Cerebellar cortex (tissue), 1 donor: Measurements from ENCODE around the gene FGF21.

Experiments used
- DNase-seq: peaks from one replicate; pipeline ENCODE4 v3.0.0-alpha.2; 2015; ENCODE audit warnings: low spot score

Gene FGF21

DNA sequence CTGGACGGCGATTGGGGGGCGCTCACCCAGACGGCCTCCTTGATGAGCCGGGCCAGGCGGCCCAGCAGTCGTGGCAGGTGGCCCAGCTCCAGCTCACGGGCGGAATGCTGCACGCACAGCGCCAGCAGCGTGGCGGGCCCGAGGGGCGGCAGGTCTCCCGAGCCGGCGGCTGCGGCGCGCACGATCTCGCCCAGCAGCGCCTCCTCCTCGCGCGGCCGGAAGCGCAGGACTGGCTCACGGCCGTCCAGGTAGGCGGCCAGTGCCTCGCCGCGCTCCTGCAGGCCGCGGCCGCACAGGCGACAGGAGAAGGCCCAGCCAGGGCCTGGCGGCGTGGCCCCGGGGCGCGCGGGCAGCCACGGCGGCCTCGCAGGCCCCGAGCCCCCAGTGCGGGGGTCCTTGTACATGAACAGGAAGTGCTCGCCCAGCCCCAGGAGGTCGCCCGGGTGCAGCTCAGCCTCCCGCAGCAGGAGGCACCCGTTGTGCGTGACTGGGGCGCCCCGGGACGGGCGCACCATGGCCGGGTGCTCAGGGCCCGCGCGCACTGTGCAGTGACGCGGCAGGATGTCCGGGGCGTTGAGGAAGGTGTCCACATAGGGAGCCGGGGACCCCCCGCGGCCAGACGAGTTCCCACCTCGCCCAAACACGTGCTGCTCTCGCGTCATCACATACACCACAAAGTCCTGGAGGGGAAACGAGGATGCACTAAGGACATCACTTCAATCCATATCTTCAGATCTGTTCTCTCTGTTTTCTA is 26.2 kb upstream of the FGF21 start:
- no peak for DNase-seq

DNA sequence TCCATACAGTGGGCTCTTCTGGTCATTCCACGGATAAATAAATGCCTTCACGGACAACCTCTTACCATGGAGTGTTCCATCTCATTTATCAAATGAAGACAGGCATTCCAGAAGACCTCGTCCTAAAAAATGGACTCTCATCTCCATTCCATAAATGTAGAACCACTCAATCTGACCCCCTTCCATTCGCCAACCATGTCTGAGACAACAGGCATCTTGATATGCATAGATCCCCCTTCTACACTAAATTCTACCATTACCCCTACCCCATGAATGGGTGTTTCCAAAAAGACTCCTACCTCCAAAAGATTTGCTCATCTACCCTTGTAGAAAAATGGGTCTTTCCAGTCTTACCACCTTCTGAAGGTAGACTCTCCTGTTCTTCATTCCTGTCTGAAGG is 23.9 kb upstream of the FGF21 start:
- no peak for DNase-seq

DNA sequence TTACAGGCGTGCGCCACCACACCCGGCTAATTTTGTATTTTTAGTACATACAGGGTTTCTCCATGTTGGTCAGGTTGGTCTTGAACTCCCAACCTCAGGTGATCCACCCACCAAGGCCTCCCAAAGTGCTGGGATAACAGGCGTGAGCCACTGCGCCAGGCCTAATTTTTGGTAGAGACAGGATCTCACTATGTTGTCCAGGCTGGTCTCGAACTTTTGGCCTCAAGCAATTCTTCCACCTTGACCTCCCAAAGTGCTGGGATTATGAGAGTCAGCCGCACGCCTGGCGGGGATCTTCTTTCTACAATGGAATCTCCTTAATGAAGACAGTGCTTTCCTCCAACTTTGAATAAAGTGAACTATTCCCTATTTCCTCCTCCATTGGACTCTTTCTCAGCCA is 20.7 kb upstream of the FGF21 start:
- DNase-seq = no peak

DNA sequence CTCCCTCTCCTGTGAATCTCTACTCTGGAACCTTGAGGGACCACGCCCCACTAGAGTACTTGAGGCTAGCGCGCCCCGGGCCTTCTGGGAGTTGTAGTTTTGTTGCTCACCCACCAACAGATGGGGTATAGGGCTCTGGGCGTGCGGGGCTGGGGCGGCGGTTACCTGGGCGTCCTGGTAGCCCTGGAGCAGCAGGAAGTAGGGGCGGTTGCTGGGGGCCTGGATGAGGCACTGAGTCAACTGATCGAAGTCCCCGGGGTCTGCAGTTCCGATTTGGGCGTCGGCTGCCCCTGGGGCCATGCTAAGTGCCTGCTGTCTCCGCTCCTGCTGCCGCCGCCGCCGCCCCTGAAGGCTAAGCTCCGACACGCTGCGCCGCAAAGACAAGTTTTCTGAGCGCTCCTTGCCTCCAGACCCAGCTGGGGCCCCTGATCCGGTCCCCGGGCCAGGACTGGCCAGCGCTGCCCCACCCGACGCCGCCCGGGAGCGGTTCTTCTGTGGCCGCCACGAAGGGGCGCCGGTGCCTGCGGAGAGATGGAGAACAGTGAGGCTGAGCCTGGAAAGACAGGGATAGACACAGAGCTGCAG is 20.2 kb upstream of the FGF21 start:
- peak; percentile 65 for DNase-seq

DNA sequence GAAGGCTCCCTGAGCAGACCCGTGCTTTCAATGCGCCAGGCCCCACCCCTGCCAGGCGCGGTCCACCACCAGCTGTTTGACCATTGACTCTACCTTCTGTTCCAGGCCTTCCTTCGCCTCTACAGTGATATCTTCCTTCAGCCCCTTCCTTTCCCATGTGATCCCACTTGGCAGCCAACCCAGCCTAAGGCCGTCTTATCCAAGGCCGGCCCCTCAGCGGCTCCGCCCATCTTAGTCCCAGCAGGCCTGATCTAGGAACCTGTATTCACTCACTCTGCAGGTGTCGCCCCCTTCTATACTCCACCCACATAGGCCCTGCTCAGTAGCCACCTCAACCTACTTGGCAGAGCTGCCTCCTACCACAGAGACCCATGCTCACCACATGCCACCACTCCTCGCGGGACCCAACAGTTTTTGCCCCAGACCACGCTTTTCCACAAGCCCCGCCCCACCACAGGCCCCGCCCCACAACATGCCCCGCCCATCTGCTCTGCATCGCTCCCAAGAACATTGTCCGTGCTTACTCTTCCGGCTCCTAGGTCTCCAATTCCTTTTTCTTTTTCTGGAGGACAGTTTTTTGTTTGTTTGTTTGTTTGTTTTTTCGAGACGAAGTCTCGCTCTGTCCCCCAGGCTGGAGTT is 17.8 kb upstream of the FGF21 start:
- DNase-seq = peak; percentile 60

DNA sequence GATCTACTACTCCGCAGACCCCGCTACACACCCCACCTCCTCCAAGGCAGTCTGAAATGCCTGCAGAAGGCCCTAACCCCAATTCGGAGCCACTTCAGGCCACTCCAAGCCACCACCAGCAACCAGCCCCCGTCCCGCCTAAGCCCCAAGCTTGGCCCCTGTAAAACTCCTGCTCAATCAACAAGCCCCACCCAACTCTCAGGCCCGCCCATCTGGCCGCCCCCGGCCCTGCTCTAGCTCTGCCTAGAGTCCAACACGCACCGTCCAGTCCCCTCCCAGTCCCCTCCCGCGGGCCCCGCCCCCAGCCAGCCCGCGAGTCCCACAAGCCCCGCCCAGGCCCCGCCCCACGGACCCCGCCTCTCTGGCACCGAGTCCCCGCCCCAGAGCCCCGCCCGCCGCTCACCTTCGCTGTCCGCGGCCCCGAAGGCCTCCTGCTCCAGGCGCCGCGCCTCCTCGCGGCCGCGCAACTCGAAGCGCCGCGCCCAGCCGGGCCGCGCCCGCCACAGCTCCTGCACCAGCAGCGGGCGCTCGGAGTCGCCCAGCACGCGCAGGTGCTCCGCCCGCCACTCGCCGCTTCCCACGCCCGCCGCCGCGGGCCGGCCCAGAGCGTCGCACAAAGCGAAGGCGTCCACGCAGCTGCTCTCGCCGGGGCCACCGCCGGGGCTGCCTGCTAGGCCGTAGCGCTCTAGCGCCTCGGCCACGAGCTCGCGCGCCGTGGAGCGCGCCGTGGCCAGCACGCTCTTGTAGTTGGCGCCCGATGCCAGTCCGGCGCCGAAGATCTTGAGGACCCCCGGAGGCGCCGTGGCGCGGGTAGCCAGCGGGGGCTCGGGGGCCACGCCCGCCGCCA is 16.5 kb upstream of the FGF21 start:
- DNase-seq = peak; percentile 93

DNA sequence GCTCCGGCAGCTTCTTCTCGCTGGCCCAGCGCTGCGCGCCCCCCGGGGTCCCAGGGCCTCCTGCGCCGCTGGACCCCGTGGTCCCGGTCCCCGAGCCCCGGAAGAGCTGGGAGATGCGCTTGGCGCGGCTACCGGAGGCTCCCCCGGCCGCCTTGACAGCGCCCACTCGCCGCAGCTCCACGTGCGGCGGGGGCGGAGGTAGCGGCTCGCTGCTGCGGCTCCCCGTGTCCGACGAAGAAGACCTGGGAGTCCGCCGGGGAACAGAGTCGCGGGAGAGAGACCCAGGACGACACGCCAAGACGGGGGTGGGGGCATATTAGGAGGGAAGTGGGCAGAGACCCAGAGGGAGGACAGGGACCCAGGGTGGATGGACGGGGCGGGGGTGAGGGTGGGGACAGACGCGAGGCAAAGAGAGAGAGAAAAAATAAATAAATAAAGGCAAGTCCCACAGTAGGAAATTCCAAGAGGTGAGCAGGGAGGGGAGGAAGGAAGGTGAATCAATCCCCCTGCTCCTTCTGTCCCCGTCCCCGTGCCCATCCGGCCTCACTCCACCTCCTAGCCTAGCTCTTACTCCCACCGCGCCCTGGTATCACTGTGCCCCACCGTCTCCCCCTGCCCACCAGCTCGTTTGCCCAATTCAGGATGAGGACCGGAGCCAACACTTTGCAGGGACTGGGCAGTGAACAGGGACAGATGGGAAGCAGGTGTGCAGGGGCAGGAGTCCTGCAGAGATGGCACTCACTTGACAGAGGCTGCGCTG is 15.7 kb upstream of the FGF21 start:
- DNase-seq = peak; percentile 55

DNA sequence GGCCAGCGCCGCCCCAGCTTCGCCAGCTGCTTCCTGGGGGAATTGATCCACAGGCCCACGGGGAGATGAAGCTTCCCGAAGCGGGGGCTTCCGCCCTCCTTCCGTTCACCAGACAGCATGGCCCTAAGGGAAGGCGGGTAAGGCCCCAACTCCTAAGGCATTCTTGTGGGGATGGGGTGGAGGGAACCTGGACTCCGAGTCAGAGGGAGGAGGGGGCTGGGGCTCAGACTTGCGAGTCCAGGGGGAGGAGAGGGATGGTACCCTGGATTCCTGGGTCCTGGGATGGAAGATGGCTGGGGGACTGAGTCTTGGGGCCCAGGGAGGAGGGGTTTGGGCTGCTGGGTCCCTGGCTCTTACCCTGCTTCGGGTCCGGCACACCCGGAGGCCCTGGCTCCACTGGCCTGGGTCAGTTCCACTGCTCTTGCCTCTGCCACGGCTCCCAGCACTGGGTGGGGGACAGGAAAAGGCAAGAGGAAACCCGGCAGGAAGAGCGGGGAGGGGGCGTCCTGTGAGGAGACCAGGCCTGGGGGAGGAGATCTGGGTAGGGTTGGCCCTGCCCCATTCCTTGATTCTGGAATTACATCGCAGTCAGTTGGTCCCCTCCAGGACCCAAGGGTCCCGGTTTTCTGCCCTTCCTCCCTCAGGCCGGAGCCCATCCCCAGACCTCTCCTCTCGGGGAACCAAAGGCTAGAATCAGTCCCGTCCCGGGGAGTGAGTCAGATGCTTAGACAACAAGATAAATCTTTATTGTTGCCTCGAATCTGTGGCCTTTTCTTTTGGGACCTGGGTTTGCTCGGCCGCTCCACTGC is 15.0 kb upstream of the FGF21 start, which contains the start of gene RASIP1:
Gene RASIP1, minus strand, starts transcription at position 447 of the 809 bp plus-strand sequence. Its CDS starts 328 bp downstream, at position 119.
- DNase-seq = peak; percentile 20

DNA sequence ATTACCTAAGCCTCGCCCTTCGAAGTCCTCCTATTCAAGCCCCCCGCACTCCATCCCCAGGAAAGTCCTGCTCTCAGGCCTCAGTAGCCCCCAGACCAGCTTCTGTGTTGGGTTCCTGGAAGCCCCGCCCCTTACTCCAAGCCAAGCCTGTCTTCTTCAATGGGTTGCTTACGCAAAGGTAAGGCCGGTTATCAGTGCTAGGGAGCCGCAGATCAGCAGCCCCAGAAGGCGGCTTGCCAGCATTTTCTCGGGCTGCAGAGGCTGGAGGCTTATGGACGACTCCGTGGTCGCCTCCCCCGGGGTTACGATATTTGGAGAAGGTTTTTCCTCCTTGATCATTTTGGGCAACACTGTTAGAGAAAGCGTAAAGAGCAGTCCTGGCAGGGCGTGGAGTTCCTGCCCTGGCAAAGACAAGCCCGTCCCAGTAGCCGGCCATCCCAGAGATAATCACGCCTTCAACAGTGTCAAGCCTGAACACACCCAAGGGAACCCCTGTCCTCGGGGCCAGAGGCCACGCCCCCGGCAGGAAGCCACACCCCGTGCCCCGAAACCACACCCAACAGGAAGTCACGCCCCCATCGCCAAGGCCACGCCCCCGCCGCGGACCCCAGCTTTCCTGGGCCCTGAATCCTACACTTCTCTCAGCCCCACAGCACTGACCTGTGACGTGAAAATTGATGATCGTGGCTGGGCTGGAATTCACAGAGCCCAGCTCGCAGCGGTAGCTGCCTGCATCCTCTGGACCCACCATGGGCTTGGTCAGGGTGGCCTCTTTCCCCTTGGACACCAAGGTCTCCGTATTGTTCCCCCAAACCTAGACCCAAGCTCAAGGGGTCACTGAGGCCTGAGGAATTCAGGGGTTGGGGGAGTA is 14.0 kb upstream of the FGF21 start:
- peak; percentile 60 for DNase-seq

DNA sequence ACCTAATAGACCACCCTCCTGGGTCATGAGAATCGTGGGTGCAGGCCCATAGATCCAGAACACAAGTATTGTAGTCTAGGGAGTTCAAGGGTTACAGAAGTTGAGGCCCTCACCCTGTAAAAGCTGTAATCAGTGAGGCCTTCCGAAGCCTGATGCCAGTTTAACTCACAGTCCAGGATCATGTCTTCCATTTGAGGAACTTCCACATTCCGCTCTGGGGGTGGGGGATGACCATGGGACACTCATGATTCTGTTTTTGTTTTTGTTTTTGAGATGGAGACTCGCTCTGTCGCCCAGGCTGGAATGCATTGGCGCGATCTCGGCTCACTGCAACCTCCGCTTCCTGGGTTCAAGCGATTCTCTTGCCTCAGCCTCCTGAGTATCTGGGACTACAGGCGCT is 13.2 kb upstream of the FGF21 start:
- no peak for DNase-seq

DNA sequence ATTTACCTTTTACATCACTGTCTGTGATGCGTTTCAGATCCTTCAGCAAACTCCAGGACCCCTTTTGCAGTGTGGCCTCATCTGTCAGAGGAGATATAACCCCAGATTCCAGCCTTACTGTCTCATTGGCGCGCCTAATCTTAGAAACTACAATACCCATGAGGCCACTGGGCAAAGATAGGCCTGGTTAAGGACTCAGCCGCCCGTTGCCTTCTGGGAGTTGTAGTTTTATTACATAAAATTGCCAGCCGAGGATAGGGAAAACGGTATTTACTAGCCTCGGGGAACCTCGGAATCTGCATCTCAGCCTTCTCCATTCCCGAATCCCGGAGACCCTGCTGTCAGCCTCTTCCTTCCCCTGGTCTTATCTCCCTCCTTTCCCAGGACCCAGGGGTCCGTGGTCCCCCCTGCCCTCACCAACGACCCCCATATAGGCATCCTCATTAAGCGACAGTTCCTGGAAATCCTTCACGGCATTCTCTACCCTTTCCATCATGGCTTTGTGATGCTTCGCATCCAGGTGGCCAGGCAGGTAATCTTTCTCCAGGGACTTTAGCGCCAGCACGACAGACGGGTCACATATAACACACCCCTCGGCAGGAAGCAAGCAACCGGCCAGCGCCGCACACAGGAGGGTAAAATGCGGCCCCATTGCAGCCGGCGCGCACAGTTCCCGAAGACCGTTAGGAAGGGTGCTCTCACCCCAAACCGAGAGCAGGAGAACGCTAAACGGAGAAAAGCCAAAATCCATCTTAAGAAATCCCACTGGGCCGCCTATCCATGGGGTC is 9.9 kb upstream of the FGF21 start:
- peak; percentile 95 for DNase-seq

DNA sequence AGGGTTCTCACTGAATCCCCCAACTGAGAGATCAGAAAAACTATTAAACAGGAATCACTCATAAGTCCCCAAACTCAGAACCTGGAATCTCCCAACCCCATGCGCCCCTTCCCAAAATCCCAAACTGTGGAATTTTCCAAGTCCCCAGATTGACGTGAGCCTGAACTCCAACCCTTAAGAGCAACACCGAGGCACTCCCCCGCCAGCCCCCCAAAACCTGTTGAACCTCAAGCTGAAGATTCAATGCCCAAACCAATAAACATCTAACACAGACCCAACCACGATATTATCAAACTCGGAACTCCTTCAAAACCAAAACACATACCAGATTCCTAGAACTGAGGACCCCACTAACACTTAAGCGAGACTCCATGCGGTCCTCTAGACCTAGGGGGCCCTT is 9.2 kb upstream of the FGF21 start:
- no peak for DNase-seq

DNA sequence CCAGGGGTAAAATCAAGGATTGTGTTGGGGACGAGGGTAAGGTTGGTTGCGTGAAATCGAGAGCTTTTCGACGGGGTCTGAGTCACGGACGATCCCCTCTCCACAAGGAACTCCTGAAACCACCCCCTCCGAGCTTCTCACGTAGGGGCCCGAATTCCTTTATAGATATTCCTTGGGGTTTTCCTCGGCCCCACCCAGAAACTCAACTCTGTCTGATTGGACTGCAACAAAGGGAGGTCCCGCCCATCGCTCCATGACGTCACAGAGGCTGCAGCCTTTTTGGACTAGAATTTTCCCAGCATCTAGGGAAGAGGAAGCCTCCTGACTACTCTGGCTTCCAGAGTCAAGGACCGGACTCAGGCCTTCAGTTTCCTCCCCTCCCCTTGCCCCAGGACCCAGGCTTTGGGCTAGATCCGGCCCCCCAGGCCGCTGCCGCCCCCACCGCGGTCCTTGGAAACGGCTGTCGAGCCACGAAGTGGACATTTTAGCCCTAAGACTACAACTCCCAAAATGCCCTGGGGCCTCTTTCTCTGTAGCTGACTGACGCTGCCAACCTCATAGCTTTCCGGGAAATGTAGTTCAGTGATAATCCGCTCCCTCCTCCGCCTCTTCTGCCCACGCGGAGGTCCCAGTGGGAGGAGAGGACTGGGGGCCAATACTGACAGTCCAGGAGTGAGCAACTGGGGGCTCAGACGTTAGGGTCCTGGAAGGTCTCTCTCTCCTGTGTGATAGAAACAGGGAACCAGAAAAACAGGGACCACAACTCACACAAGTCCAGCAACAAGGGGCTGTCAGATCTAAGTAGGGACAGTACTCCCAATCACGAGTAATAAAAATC is 8.4 kb upstream of the FGF21 start, which contains the start of gene IZUMO1:
Gene IZUMO1, minus strand, starts transcription at position 172 of the 838 bp plus-strand sequence. CDS start 1,050 bp downstream, outside the sequence.
- peak; percentile 97 for DNase-seq

DNA sequence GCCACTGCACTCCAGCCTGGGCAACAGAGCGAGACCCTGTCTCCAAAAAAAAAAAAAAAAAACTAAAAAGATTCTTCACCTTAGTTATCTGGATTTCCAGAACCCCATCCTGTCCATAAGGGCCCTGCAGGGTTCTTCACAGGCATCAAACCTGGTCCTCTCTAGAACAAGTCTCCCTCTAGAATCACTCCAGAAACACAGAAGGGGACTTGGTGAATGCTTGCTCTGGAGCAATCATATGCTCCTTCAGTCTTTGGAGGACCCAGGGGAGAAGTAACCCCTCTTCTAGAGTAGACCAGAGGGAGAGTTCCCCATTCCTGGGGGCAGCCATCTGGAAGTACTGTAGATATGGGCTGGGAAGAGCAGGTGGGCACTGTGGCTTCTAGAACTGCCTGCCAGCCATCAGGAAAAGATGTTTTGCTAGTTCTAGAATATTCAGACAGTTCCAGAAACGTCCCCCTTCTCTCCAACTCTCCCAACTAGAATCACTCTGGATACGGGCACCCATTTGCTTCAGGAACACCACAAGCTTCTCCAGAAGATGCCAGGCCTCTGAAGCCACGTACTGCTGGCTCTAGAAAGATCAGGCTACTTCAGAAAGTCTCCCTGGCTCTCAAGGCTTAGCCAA is 5.6 kb upstream of the FGF21 start:
- no peak for DNase-seq

DNA sequence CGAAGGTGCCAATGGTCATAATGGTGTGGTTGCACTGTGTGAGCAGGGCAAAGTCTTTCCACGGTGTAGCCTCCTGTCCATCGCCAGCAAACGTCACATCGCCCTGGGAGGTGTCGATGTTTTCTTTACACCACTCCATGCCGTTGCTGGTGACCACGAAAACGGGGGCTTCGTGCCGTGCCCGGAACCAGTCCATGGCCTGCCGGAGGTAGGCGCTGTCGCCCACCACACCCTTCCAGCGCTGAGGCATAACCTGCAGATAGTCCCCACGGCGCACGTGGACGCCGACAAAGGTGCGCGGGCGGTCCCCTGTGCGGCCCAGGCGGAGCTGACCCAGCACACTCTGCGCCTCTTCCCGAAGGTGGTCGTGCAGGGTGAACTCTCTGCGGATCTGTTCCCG is 5.0 kb upstream of the FGF21 start:
- DNase-seq = no peak

DNA sequence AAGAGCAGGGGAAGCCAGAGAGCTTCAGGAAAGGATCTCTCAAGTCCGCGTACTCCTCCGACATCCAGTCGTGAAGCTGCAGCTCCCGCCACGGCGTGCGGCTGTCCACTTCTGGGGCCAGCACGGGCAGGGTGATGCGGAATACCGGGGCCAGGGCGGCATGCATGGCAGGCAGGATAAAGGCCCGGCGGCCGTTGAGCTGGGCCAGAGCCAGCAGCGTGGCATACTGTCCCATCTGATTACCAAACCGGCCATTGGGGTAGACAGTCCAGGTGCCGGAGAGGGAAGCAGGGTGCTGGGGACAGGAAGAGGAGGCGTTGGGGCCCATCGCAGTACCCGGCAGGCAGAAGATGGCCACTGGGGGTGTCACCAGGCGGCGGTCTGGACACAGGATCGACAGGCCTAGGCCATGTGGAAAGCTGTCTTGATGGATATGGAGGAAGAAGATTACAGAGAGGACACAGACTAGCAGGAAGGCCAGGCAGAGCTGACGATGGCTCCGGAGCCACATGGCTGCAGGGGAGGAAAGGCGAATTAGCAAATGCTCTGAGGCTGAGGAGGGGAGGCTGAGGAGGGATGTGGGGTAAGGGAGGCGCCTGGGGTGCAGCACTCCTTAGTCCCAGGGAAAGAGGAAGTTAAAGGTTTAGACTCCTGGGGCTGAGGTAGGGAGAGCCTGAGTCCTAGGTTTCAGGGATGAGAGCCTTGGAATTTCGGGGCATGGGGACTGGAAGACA is 4.4 kb upstream of the FGF21 start:
- DNase-seq = no peak
